GM12873 (cell line): ENCODE data around the gene ZBTB20.

Experiments used
- TF ChIP-seq, protein P1 (sequence below): IDR thresholded peaks from 2 replicates; pipeline ENCODE4 v1.5.1; 2012; ENCODE audit warnings: low read depth, mild to moderate bottlenecking, moderate library complexity, low read length, control low read depth; ENCODE audit not compliant: insufficient read depth; ENCODE audit errors: missing control alignments

The ZBTB20 gene

DNA sequence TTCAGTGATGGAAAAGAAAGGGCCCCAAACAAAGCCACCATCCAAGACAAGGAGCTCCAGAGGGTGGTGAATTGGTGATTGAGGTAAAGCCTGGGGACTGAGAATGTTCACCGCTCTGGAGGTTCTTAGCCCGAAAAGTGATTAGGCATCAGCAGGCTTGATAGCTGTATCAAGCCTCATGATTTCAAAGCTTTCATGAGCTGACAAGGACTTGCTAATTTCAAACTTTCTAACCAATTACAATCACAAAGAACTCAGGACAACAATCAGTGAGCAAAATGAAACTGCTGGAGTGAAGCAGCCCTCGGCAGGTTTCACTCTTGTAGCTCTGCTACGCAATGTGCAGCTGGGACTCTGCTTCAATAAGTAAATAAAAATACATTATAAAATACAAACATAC lies 461.9 kb downstream of the ZBTB20 start:
- TF ChIP-seq, protein P1, sequence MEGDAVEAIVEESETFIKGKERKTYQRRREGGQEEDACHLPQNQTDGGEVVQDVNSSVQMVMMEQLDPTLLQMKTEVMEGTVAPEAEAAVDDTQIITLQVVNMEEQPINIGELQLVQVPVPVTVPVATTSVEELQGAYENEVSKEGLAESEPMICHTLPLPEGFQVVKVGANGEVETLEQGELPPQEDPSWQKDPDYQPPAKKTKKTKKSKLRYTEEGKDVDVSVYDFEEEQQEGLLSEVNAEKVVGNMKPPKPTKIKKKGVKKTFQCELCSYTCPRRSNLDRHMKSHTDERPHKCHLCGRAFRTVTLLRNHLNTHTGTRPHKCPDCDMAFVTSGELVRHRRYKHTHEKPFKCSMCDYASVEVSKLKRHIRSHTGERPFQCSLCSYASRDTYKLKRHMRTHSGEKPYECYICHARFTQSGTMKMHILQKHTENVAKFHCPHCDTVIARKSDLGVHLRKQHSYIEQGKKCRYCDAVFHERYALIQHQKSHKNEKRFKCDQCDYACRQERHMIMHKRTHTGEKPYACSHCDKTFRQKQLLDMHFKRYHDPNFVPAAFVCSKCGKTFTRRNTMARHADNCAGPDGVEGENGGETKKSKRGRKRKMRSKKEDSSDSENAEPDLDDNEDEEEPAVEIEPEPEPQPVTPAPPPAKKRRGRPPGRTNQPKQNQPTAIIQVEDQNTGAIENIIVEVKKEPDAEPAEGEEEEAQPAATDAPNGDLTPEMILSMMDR, result no peak

DNA sequence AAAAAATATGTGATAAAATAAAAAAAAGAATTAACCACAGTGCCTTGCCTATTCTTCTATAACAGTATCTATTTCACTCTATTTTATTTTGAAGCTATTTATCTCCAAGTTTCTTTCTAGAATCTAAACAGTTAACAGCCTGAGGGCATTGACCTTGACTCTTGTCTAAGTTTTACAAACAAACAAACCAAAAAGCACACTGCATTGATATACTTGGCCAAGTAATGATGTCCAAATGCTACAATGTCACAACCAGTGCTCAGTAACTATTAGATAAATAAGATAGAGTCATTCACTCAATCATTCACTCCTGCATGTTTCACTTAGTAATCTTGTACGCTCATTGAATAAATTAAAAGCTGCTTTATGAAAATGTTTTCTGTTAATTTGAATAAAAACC lies 466.8 kb downstream of the ZBTB20 start:
- TF ChIP-seq, protein P1, result no peak

DNA sequence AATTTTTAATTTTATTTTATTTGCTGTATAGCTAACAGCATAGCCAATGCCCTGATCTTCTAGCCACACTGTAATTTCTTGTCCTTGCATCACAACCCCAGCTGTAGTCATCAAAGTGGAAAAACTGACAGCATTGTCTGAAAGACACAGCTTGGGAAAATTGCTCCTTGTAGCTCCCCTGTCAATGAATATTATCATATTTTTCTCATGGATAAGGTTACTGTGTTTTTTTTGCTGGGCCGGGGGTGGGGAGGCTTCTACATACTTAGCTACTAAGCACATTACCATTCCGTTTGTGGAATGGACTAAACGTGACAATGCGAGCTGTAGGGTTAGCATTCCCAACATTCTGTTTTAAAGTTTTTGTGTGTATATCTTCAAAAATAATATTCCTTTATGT lies 472.0 kb downstream of the ZBTB20 start:
- TF ChIP-seq, protein P1, result no peak

DNA sequence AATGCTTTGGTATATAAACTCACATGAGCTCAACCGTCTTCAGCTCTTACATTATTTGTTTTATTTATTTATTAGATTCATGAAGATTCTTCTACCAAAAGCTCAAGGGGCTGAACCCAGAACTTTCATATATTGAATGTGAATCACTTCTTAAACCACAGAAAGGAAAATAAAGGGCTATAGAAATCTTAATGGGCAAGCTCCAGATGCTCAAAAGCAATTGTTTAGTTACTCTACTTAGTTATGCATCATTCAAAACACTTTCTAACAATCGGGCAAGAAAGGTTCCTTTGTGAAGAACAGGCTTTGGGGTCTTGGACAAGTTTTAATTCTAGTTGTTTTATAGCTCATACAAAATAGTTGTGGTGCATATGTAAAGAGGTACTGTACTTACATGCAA lies 473.1 kb downstream of the ZBTB20 start:
- TF ChIP-seq, protein P1, result no peak

DNA sequence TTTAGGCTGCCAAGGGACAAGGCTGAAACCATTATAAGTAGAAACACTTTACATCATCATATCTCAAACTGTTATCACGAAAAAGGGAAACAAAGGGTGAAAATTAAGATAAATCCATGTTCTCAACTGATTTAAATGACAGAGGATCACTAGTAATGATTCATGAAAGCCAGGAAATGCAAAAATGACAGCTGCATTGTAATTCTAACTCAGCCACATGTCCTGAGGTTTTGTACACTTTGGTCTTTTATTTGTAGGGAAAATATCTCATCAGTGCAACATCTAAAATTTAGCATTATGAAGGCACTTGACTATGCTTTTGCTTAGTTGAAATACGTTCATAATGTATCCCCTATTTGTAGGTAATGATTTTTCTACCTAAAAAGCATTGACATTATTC lies 473.6 kb downstream of the ZBTB20 start:
- TF ChIP-seq, protein P1, result no peak

DNA sequence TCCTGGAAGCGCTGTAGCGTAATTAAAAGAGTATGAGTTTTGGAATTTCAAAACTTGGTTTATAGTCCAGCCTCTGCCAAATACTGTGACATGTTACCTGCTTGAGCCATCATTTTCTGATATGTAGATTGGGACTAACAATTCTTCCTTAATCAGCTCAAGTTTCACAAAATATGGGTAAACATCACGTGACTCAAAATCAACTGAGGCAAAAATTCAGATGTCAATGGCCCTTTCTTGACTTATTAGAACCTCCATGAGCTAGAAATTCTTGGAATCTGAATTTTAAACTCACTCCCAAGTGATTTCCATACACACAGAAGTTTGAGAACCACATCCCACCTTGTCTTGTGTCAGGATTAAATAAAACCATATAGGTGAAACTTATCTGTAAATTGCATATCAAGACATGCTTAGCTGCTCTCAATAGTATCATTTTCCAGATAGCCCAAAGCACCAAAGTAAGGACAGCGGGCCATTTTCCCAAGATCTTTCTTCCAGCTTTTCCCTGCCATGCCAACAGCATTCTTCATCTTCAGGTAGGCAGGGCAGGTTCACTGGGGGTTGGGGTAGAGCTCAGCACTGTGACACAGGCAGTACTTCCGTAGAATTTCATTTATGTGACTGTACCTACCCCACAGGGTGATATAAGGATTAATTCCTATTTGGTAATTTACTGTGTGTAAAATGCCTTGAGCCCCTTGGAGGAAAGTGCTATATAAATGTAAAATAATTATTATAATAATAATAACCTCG lies 474.2 kb downstream of the ZBTB20 start:
- TF ChIP-seq, protein P1, result no peak

DNA sequence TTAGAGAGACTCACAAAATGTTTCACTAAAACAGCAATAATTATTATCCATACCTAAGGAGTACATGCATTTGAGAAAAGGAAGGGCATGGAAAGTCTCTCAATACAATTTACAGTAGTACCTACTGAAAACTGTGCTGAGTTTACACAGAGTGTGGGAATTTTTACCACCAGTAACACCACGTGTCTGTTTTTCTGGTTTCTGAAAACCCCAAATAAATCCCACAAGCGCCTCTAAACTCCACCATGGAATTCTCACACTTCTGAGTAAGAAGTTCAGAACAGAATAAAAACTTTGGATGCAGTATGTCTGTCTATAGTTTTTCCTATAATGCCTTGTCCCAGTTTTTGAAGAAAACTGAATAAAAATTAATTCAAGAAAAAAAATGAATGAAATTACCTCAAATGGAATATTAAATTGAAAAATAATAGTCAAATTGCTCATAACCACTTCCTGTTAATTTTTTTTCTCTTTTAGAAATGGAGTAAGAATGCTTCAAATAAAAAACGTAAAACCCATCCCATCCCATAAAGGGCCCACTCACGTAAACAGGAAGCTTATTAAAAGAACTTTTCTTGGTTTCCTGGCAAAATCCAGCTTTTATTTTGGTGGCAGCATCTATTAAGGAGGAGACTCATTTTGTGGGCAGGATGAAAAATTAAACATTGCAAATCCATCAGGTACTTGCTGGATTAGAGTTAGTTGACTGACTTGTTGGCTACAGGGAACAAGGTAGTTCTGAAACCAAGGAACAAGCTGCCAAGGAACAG lies 475.2 kb downstream of the ZBTB20 start:
- TF ChIP-seq, protein P1, result no peak
